Testis (tissue), 3 donors: ENCODE results near the gene PFKL. TPM values are rescaled to one million over a fixed set of nuclear protein-coding genes. Genes with fewer than 3 reads are reported as not detected.

Experiments used
- DNase-seq: peaks from one replicate; pipeline ENCODE4 v3.0.0-alpha.2; 2019
- H3K27ac ChIP-seq, 2 donors: fragments of 200-600 bp; sonication (generic); one replicate each; pipeline ENCODE4 v1.5.1; 2019
- H3K27me3 ChIP-seq: fragments of 200-600 bp; sonication (generic); one replicate; pipeline ENCODE4 v1.5.1; 2019
- H3K36me3 ChIP-seq: fragments of 200-600 bp; sonication (generic); one replicate; pipeline ENCODE4 v1.5.1; 2017; ENCODE audit warnings: low read depth; ENCODE audit errors: missing control alignments
- H3K4me1 ChIP-seq: fragments of 200-600 bp; sonication (generic); one replicate; pipeline ENCODE4 v1.5.1; 2019
- H3K4me3 ChIP-seq, 2 donors: fragments of 200-600 bp; sonication (generic); one replicate each; pipeline ENCODE4 v1.5.1; 2017 to 2019
- H3K9me3 ChIP-seq: fragments of 200-600 bp; sonication (generic); one replicate; pipeline ENCODE4 v1.5.1; 2017
- POLR2A ChIP-seq: fragments of 450-650 bp; IDR thresholded peaks from one replicate; pipeline ENCODE4 v1.6.1; 2017; ENCODE audit warnings: antibody characterized with exemption, mild to moderate bottlenecking, moderate library complexity
- WGBS, 2 donors: methylation state at CpG; one replicate each; pipeline ENCODE4 v1.1.5; 2018; 5-methylcytosine and 5-hydroxymethylcytosine counted together
- intact Hi-C: fragments of 100-400 bp; cut with DNase I; formaldehyde crosslinking; loops from one replicate; pipeline ENCODE4 v1.15.1; 2023; ENCODE audit warnings: low total_unique reads
- polyA plus RNA-seq: library from polyadenylated mRNA; stranded (reverse); fragments of 350-450 nt; fragmentation: Illumina TruSeq; extraction: RNeasy Lipid Tissue Mini Kit (QIAGEN cat#74804); gene quantifications from one replicate; pipeline ENCODE4 v1.2.3, GENCODE V29; 2014; ENCODE audit warnings: low read depth, low replicate concordance; ENCODE audit not compliant: insufficient read depth
- total RNA-seq, 2 donors: library from RNA; depleted of rRNA; stranded (reverse); fragments of >200 nt; gene quantifications; one replicate each; pipeline ENCODE4 v1.2.3, GENCODE V29; 2016
- TF ChIP-seq, protein P1 (sequence below), 3 experiments: fragments of 450-650 bp in 2 of 3; fragments of 200-600 bp in 1 of 3; sonication (generic) in 1 of 3; IDR thresholded peaks; one replicate each; pipeline ENCODE4 v1.5.1; 2016 to 2019; ENCODE audit warnings: antibody characterized with exemption in 3 of 3, mild to moderate bottlenecking in 2 of 3, moderate library complexity in 1 of 3

The PFKL gene
- total and polyA plus RNA-seq, 3 donors from 2014 or later, result 132 to 298 (median 213) TPM

DNA sequence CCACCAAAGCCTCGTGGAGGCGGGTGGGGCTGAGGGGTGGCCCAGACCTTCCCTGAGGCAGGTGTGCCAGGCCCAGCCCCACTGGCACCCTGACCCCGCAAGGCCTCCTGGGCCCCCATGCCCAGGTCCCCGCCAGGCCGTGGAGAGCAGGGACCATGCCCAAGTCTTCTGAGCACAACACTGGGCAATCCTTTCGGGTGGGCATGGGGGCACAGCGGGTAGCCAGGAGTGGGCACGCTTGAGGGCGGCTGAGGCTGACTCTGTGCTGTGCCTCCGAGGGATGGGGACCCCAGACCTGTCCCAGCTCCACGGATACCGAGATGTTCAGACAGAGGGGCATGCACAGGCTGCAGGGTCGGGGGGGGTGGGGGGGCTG is 26.4 kb downstream of the PFKL start:
- intact Hi-C loops, result no loop called here
- Histone ChIP-seq H3K4me3 (no peak overlapping the region), H3K27ac (no peak overlapping the region), H3K9me3 (no peaks in the 10 kb centered on the region), H3K36me3 (no peaks in the 10 kb centered on the region), H3K4me1 (peaks cover 3% of the 10 kb centered on the region), H3K27me3 (no peaks in the 10 kb centered on the region)
- 83% methylated on average over 12 of the region's 13 CpGs; no CpG with 5 or more reads in 1 of the 2 donors for WGBS, 2 donors
- TF ChIP-seq, protein P1, sequence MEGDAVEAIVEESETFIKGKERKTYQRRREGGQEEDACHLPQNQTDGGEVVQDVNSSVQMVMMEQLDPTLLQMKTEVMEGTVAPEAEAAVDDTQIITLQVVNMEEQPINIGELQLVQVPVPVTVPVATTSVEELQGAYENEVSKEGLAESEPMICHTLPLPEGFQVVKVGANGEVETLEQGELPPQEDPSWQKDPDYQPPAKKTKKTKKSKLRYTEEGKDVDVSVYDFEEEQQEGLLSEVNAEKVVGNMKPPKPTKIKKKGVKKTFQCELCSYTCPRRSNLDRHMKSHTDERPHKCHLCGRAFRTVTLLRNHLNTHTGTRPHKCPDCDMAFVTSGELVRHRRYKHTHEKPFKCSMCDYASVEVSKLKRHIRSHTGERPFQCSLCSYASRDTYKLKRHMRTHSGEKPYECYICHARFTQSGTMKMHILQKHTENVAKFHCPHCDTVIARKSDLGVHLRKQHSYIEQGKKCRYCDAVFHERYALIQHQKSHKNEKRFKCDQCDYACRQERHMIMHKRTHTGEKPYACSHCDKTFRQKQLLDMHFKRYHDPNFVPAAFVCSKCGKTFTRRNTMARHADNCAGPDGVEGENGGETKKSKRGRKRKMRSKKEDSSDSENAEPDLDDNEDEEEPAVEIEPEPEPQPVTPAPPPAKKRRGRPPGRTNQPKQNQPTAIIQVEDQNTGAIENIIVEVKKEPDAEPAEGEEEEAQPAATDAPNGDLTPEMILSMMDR (IDR thresholded peaks at IDR 0.05), result no peak
- TF ChIP-seq POLR2A, result no peak
- DNase-seq, result no peak

DNA sequence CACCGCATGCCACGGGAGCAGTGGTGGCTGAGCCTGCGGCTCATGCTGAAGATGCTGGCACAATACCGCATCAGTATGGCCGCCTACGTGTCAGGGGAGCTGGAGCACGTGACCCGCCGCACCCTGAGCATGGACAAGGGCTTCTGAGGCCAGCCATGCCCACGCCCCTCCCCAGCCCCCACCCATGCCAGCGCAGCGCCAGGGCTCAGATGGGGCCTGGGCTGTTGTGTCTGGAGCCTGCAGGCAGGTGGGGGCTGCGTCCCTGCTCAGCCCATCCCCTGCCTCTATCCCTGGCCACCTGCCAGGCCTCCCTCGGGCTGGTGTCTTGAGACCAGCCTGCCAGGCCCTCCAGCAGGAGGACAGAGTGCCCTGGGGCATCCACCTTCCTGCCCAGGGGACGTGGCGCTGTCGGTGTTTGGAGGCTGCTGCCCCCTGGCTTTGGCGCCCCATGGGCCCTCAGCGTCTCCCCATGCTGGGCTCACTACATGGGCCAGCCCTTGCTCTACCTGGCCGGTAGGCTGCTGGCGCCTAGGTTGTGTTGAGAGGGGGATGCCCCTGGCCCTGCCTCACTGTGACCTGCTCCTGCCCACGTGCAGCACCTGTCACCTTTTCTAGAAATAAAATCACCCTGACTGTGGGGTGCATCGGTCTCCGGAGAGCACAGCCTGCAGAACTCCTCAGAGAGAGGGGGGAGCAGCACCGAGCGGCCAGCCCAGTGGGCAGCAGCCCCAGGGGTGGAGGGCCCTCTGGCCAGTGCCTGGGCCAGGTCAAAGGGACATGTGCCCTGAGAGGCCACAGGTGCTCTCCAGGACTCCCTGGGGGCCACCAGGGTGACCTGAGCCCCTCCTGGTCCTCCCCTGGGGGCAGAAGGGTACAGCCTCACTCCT is 27.1 kb downstream of the PFKL start:
- H3K9me3 ChIP-seq, result no peaks in the 10 kb centered on the region
- intact Hi-C loops, result no loop called here
- H3K36me3 ChIP-seq, result no peaks in the 10 kb centered on the region
- peaks cover 3% of the 10 kb centered on the region for H3K4me1 ChIP-seq
- TF ChIP-seq, protein P1 (IDR thresholded peaks at IDR 0.05), result no peak
- no peak for TF ChIP-seq POLR2A
- 88 to 94% methylated on average over 11 to 24 of the region's 26 CpGs for WGBS, 2 donors
- H3K4me3 ChIP-seq, result no peak overlapping the region
- H3K27me3 ChIP-seq, result no peaks in the 10 kb centered on the region
- no peak overlapping the region for H3K27ac ChIP-seq
- no peak for DNase-seq

DNA sequence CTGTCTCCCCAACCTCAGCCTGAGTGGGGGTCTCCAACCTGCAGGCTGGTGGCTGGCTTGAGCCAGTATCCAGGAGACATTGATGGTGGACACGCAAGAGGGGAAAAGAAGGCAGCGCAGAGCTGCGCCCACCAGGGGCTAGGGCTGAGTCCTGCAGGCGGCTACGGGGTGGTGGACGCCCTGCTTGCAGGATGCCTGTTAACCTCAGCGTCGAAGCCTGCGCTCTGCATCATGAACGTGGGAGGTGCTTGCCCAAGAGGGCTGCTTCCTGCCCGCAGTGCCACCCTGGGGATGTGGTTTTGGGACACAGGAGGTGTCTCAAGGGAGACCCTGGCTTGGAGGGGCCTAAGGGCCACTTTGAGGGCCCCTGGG is 27.7 kb downstream of the PFKL start:
- Histone ChIP-seq H3K36me3 (no peaks in the 10 kb centered on the region), H3K9me3 (no peaks in the 10 kb centered on the region), H3K27ac (no peak overlapping the region), H3K27me3 (no peaks in the 10 kb centered on the region), H3K4me3 (no peak overlapping the region), H3K4me1 (peaks cover 3% of the 10 kb centered on the region)
- DNase-seq, result no peak
- TF ChIP-seq POLR2A, result no peak
- intact Hi-C loops, result no loop called here
- 86 to 94% methylated on average over 11 of the region's 11 CpGs for WGBS, 2 donors

DNA sequence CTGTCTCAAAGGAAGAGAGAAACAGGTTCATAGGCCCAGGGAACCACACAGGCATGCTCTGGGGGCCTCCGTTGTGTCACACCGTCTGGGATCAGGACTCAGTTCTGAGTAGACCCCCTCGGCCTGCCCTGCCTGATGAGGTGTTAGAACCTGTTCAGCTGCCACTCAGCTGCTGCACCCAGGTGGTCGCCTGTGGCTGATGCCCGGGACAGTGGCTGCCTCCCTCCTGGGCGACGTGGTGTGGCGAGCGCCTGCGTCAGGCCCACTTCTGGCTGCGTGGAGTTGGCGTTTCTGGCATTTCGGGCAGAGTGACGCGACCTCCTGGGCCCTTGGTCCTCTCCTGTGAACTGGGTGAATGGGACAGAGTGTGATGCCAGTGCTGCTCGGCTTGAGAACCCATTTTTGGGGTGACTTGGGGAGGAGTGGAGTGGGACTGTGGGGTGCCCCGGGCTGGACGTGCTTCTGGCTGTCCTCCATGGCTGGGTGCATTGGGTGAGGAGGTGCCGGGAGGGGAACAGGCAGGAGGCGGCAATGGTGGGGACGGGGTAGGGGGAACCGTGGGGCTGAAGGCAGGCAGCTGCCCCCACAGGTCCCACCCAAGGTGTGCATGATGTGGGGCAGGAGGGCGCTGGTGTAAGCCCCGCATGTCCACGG is 28.5 kb downstream of the PFKL start:
- Histone ChIP-seq H3K27ac (no peak overlapping the region), H3K9me3 (no peaks in the 10 kb centered on the region), H3K4me3 (no peak overlapping the region), H3K4me1 (peaks cover 3% of the 10 kb centered on the region), H3K27me3 (no peaks in the 10 kb centered on the region), H3K36me3 (no peaks in the 10 kb centered on the region)
- no peak for DNase-seq
- no peak for TF ChIP-seq POLR2A
- TF ChIP-seq, protein P1 (IDR thresholded peaks at IDR 0.05), result no peak
- intact Hi-C loops, result no loop called here
- 88 to 91% methylated on average over 12 to 25 of the region's 25 CpGs for WGBS, 2 donors

DNA sequence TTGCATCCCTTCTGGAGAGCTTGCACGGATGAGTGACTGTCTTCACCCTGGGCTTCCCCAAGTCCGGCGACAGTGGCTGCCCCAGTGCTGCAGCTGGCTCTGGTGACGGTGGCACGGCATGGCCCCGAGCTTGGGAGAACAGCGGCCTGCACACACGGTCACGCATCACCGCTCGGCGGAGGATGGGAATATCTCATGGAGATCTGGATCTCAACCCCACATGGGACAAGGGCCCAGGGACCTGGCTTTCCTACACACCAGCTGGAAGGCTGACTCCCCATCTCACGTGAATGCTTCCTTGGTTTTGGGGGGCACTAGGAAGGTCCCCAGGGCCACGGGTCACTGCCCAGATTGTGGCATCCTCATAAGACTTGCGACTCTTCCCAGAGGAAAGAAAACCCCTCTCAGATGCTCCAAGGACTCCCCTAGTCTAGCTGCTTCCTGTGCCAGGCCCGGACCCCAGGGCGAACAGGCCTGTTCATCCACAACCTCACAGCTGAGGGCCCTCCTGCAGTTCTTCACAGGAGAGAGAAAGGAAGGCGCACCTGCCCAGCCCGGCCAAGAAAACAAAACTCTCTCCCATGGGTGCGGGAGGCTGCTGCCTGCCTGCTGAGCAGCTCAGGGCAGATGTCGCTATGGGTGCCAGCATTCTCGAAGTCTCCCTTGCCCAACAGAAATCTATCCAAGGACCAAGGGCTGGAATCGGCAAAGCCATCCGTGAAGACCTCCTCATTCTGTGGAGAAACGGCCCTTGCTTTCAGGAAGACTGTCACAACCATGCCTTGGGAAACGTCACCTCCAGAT is 29.4 kb downstream of the PFKL start:
- 77 to 86% methylated on average over 8 to 26 of the region's 26 CpGs for WGBS, 2 donors
- DNase-seq, result no peak
- Histone ChIP-seq H3K36me3 (no peaks in the 10 kb centered on the region), H3K9me3 (no peaks in the 10 kb centered on the region), H3K27me3 (no peaks in the 10 kb centered on the region), H3K4me3 (no peak overlapping the region), H3K27ac (no peak overlapping the region), H3K4me1 (peaks cover 3% of the 10 kb centered on the region)
- no peak for TF ChIP-seq POLR2A
- TF ChIP-seq, protein P1 (IDR thresholded peaks at IDR 0.05), result no peak
- intact Hi-C loops, result no loop called here
